Activated B cell treated with CpG ODN at 0.5 μM for 24 hours (primary cell): Measurements from ENCODE around the gene MMP2. TPM values are rescaled to one million over a fixed set of nuclear protein-coding genes. Genes with fewer than 3 reads are reported as not detected.

Experiments
- ATAC-seq: fragments of 200-7000 bp; cut with Tn5 transposase; one replicate; pipeline ENCODE4 v1.10.0; 2021; ENCODE audit warnings: low read depth, mild to moderate bottlenecking, moderate library complexity
- CTCF ChIA-PET: fragments of 350-600 bp; sonication (Branson Sonifier 250); formaldehyde crosslinking; loops from one replicate; lab custom pipeline; 2021; ENCODE audit warnings: antibody characterized with exemption; lab: Charles Lee
- POLR2A ChIA-PET: fragments of 350-600 bp; sonication (Branson Sonifier 250); formaldehyde crosslinking; loops from one replicate; lab custom pipeline; 2021; ENCODE audit warnings: antibody characterized with exemption; lab: Charles Lee
- DNase-seq: peaks from one replicate; pipeline ENCODE4 v3.0.0; 2022
- H3K27ac Mint-ChIP-seq: one replicate; pipeline ENCODE4 v1.8.0; 2020; ENCODE audit warnings: mixed read lengths
- H3K27me3 Mint-ChIP-seq: one replicate; pipeline ENCODE4 v1.8.0; 2021; ENCODE audit warnings: mixed read lengths
- H3K36me3 Mint-ChIP-seq: one replicate; pipeline ENCODE4 v1.8.0; 2021; ENCODE audit warnings: low read depth, mixed read lengths
- H3K4me1 Mint-ChIP-seq: one replicate; pipeline ENCODE4 v1.8.0; 2021; ENCODE audit warnings: mixed read lengths
- H3K4me3 Mint-ChIP-seq: one replicate; pipeline ENCODE4 v1.8.0; 2020; ENCODE audit warnings: mild to moderate bottlenecking, mixed read lengths
- H3K9me3 Mint-ChIP-seq: one replicate; pipeline ENCODE4 v1.8.0; 2020; ENCODE audit warnings: mixed read lengths
- CTCF ChIP-seq: fragments of 200-600 bp; IDR thresholded peaks from one replicate; pipeline ENCODE4 v1.8.0; 2022; ENCODE audit warnings: antibody characterized with exemption, mild to moderate bottlenecking
- intact Hi-C: fragments of 100-400 bp; cut with micrococcal nuclease; formaldehyde crosslinking; loops from one replicate; pipeline ENCODE4 v1.15.1; 2024
- total RNA-seq: library from RNA; stranded (reverse); gene quantifications from 2 replicates; pipeline ENCODE4 v1.2.3, GENCODE V29; 2022

The MMP2 gene
- total RNA-seq, 1 donor from 2014 or later, result not detected

- POLR2A ChIA-PET, result no interaction called here
- intact Hi-C loops, result no loop called here
- TF ChIP-seq CTCF, result no peak
These were observed 5.4 kb upstream of the MMP2 start for GRCh38 chr16:55473587-55473986.

GRCh38 chr16:55474821-55475220, 4.2 kb upstream of the MMP2 start:
- intact Hi-C loops, result no loop called here

More at GRCh38 chr16:55473587-55473986, 5.4 kb upstream of the MMP2 start:
- ATAC-seq (no peak), DNase-seq (no peak)
- H3K9me3 Mint-ChIP-seq, result no peaks in the 10 kb centered on the region
- no peaks in the 10 kb centered on the region for H3K4me1 Mint-ChIP-seq
- no peaks in the 10 kb centered on the region for H3K36me3 Mint-ChIP-seq
- H3K4me3 Mint-ChIP-seq, result no peak overlapping the region
- CTCF ChIA-PET, result interaction anchor here (1.1 kb wide), 1 partner anchor 9 kb away, joined by 5 read pairs; no protein-coding TSS in a partner anchor
- no peak overlapping the region for H3K27ac Mint-ChIP-seq
- H3K27me3 Mint-ChIP-seq, result peaks cover 19% of the 10 kb centered on the region

GRCh38 chr16:55475919-55476318, 3.1 kb upstream of the MMP2 start:
- Mint-ChIP-seq H3K4me3 (no peak overlapping the region), H3K9me3 (no peaks in the 10 kb centered on the region), H3K27ac (no peak overlapping the region), H3K4me1 (no peaks in the 10 kb centered on the region), H3K27me3 (peaks cover 34% of the 10 kb centered on the region), H3K36me3 (no peaks in the 10 kb centered on the region)
- DNase-seq (no peak), ATAC-seq (no peak)
- ChIA-PET POLR2A (no interaction called here), CTCF (interaction anchor here (0.9 kb wide), 1 partner anchor 11 kb away, joined by 3 read pairs; no protein-coding TSS in a partner anchor)
- intact Hi-C loops, result no loop called here
- TF ChIP-seq CTCF, result no peak

More at GRCh38 chr16:55474821-55475220, 4.2 kb upstream of the MMP2 start:
- Mint-ChIP-seq H3K4me3 (no peak overlapping the region), H3K36me3 (no peaks in the 10 kb centered on the region), H3K27me3 (peaks cover 26% of the 10 kb centered on the region), H3K4me1 (no peaks in the 10 kb centered on the region), H3K9me3 (no peaks in the 10 kb centered on the region), H3K27ac (no peak overlapping the region)
- TF ChIP-seq CTCF, result no peak
- ATAC-seq (no peak), DNase-seq (no peak)
- ChIA-PET CTCF (interaction anchor here (0.9 kb wide), 1 partner anchor 10 kb away, joined by 3 read pairs; no protein-coding TSS in a partner anchor), POLR2A (no interaction called here)

GRCh38 chr16:55476625-55477533, 2.1 kb upstream of the MMP2 start:
- no peak overlapping the region for H3K4me3 Mint-ChIP-seq
- H3K36me3 Mint-ChIP-seq, result no peaks in the 10 kb centered on the region
- intact Hi-C loops, result no loop called here
- peaks cover 36% of the 10 kb centered on the region for H3K27me3 Mint-ChIP-seq
- H3K4me1 Mint-ChIP-seq, result no peaks in the 10 kb centered on the region
- no peak overlapping the region for H3K27ac Mint-ChIP-seq
- DNase-seq, result no peak
- no peak for TF ChIP-seq CTCF
- no peaks in the 10 kb centered on the region for H3K9me3 Mint-ChIP-seq
- CTCF ChIA-PET, result no interaction called here
- ATAC-seq, result no peak
- POLR2A ChIA-PET, result no interaction called here

GRCh38 chr16:55477736-55478135, 1.3 kb upstream of the MMP2 start:
- POLR2A ChIA-PET, result no interaction called here
- intact Hi-C loops, result no loop called here
- H3K4me1 Mint-ChIP-seq, result no peaks in the 10 kb centered on the region
- peaks cover 36% of the 10 kb centered on the region for H3K27me3 Mint-ChIP-seq
- no peak for ATAC-seq
- CTCF ChIA-PET, result no interaction called here
- H3K27ac Mint-ChIP-seq, result no peak overlapping the region
- H3K36me3 Mint-ChIP-seq, result no peaks in the 10 kb centered on the region
- DNase-seq, result no peak
- no peaks in the 10 kb centered on the region for H3K9me3 Mint-ChIP-seq
- no peak for TF ChIP-seq CTCF
- H3K4me3 Mint-ChIP-seq, result no peak overlapping the region
